Adrenal gland (tissue), 5 donors: ENCODE measurements around the gene RALGAPA1.

ENCODE experiments used
- CTCF ChIP-seq, 6 experiments: fragments of 450-650 bp in 4 of 6; fragments of 200-600 bp in 2 of 6; sonication (generic) in 1 of 6; IDR thresholded peaks; 1 replicate in 5 of 6; 2 replicates in 1 of 6; pipeline versions ENCODE4 v1.5.1 to v1.8.0; 2016 to 2021; ENCODE audit warnings: antibody characterized with exemption in 6 of 6, mild to moderate bottlenecking in 2 of 6, moderate library complexity in 1 of 6
- POLR2A ChIP-seq, 2 donors: fragments of 450-650 bp; IDR thresholded peaks; one replicate each; pipeline ENCODE4 v1.6.1; 2017; ENCODE audit warnings: antibody characterized with exemption in 2 of 2, mild to moderate bottlenecking in 2 of 2, moderate library complexity in 1 of 2
- donor health status: DM: no; HTN: no; CAD: no.

- TF ChIP-seq CTCF (IDR thresholded peaks at IDR 0.05) (no peak), POLR2A (IDR thresholded peaks at IDR 0.05) (no peak)
These were observed 20.4 kb upstream of the RALGAPA1 start for GRCh38 chr14:35829449-35829848.
